Neural progenitor cell (in vitro differentiated cells): Measurements from ENCODE around the gene WDR37. TPM values are rescaled to one million over a fixed set of nuclear protein-coding genes. Genes with fewer than 3 reads are reported as not detected.
A peak's percentile ranks its signal among the peaks of the same experiment; 100 is the strongest.

Source experiments
- DNase-seq: peaks from one replicate; pipeline ENCODE4 v3.0.0-alpha.2; 2016; ENCODE audit warnings: low spot score
- H2AFZ ChIP-seq: fragments of 200-600 bp; sonication (generic); replicated peaks from 2 replicates; pipeline ENCODE4 v1.6.1; 2016; ENCODE audit warnings: antibody characterized with exemption
- H3F3A ChIP-seq: fragments of 200-600 bp; sonication (generic); 2 replicates; pipeline ENCODE4 v1.6.1; 2016; ENCODE audit warnings: antibody characterized with exemption, low read depth
- H3K27ac ChIP-seq: fragments of 200-600 bp; sonication (generic); 2 replicates; pipeline ENCODE4 v1.5.1; 2016; ENCODE audit warnings: mild to moderate bottlenecking
- H3K27me3 ChIP-seq: fragments of 200-600 bp; sonication (generic); 2 replicates; pipeline ENCODE4 v1.6.1; 2016; ENCODE audit warnings: mild to moderate bottlenecking, moderate library complexity
- H3K36me3 ChIP-seq: fragments of 200-600 bp; sonication (generic); 2 replicates; pipeline ENCODE4 v1.5.1; 2016
- H3K4me1 ChIP-seq: fragments of 200-600 bp; sonication (generic); 2 replicates; pipeline ENCODE4 v1.6.1; 2016; ENCODE audit warnings: mixed run types
- H3K4me2 ChIP-seq: fragments of 200-600 bp; sonication (generic); 2 replicates; pipeline ENCODE4 v1.6.1; 2016
- H3K4me3 ChIP-seq: fragments of 200-600 bp; sonication (generic); 2 replicates; pipeline ENCODE4 v1.5.1; 2016
- H3K79me2 ChIP-seq: fragments of 200-600 bp; sonication (generic); 2 replicates; pipeline ENCODE4 v1.6.1; 2016; ENCODE audit warnings: low read depth
- H3K9ac ChIP-seq: fragments of 200-600 bp; sonication (generic); 2 replicates; pipeline ENCODE4 v1.6.1; 2016
- H3K9me3 ChIP-seq: fragments of 200-600 bp; sonication (generic); 2 replicates; pipeline ENCODE4 v1.5.1; 2016; ENCODE audit warnings: low read depth
- H4K20me1 ChIP-seq: fragments of 200-600 bp; sonication (generic); 2 replicates; pipeline ENCODE4 v1.6.1; 2016; ENCODE audit warnings: low read depth
- H3K27ac Mint-ChIP-seq: 3 replicates; pipeline ENCODE4 v1.8.0; 2021; ENCODE audit warnings: mixed read lengths
- H3K27me3 Mint-ChIP-seq: 2 replicates; pipeline ENCODE4 v1.8.0; 2022; ENCODE audit warnings: low read depth, mild to moderate bottlenecking, inconsistent platforms, moderate library complexity, mixed read lengths; ENCODE audit not compliant: insufficient read depth
- H3K36me3 Mint-ChIP-seq: 3 replicates; pipeline ENCODE4 v1.8.0; 2021; ENCODE audit warnings: mixed read lengths
- H3K4me1 Mint-ChIP-seq: 3 replicates; pipeline ENCODE4 v1.8.0; 2021; ENCODE audit warnings: mixed read lengths
- H3K4me3 Mint-ChIP-seq: 3 replicates; pipeline ENCODE4 v1.8.0; 2021; ENCODE audit warnings: mild to moderate bottlenecking, moderate library complexity, mixed read lengths
- H3K9me3 Mint-ChIP-seq: 3 replicates; pipeline ENCODE4 v1.8.0; 2020; ENCODE audit warnings: mixed read lengths
- CTCF ChIP-seq: fragments of 200-600 bp; sonication (generic); IDR thresholded peaks from 2 replicates; pipeline ENCODE4 v1.5.1; 2017; ENCODE audit warnings: antibody characterized with exemption, mild to moderate bottlenecking
- EZH2 ChIP-seq: fragments of 200-600 bp; sonication (generic); IDR thresholded peaks from 2 replicates; pipeline ENCODE4 v1.6.1; 2017; ENCODE audit warnings: antibody characterized with exemption, mild to moderate bottlenecking, moderate library complexity
- EZH2phosphoT487 ChIP-seq: fragments of 200-600 bp; sonication (generic); IDR thresholded peaks from 2 replicates; pipeline ENCODE4 v1.6.1; 2017; ENCODE audit warnings: antibody characterized with exemption
- total RNA-seq: library from RNA; depleted of rRNA; stranded (reverse); fragments of >200 nt; gene quantifications from 2 replicates; pipeline ENCODE4 v1.2.3, GENCODE V29; 2015; ENCODE audit warnings: low replicate concordance

The WDR37 gene
- total RNA-seq, 1 donor from 2014 or later: 14.7 TPM

GRCh38 chr10:1173091-1173490 lies 116.9 kb downstream of the WDR37 start:
- TF ChIP-seq EZH2 (no peak), EZH2phosphoT487 (no peak), CTCF (no peak)
- H3K36me3 ChIP-seq: no peaks in the 10 kb centered on the region
- no peaks in the 10 kb centered on the region for H3K4me1 ChIP-seq
- peak overlapping the region; percentile 33 for H3K4me3 Mint-ChIP-seq
- H3K79me2 ChIP-seq: no peaks in the 10 kb centered on the region
- no peaks in the 10 kb centered on the region for H4K20me1 ChIP-seq
- no peak overlapping the region for H3K4me3 ChIP-seq
- DNase-seq: no peak
- peaks cover 14% of the 10 kb centered on the region for H3K27me3 Mint-ChIP-seq
- H3K9me3 Mint-ChIP-seq: no peaks in the 10 kb centered on the region
- H3K9ac ChIP-seq: no peak overlapping the region
- no peaks in the 10 kb centered on the region for H3F3A ChIP-seq
- H3K4me1 Mint-ChIP-seq: peaks cover 15% of the 10 kb centered on the region
- H3K27ac Mint-ChIP-seq: no peak overlapping the region
- H3K4me2 ChIP-seq: no peak overlapping the region
- no peaks in the 10 kb centered on the region for H3K27me3 ChIP-seq
- H2AFZ ChIP-seq: no peak overlapping the region
- no peak overlapping the region for H3K27ac ChIP-seq
- H3K9me3 ChIP-seq: no peaks in the 10 kb centered on the region
- no peaks in the 10 kb centered on the region for H3K36me3 Mint-ChIP-seq

GRCh38 chr10:1174022-1174421 lies 117.8 kb downstream of the WDR37 start:
- H3K27me3 Mint-ChIP-seq: peaks cover 12% of the 10 kb centered on the region

DNA sequence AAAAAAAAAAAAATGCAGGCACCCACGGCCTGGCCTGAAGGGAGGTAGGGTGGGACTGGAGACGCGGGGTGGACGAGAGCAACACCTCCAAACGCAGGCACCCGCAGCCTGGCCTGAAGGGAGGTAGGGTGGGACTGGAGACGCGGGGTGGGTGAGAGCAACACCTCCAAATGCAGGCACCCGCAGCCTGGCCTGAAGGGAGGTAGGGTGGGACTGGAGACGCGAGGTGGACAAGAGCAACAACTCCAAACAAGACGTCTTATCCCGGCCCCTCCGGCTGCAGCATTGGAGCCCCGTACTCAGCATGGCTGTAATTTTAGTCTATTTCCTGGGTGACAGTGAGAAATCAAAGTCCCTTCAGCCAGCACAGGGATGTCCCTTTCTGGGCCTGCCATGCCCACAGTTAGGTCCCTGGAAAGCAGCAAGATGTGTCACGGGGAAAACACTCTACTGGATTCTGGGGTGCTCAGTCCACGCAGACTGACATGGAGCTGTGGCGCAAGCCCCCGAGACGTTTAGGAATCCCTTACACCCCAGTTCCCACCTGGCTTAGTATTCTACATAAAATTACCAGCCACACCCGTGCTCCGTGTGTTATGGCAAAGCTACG lies 119.9 kb downstream of the WDR37 start:
- peaks cover 12% of the 10 kb centered on the region for H3K27me3 Mint-ChIP-seq
- Histone ChIP-seq H3K4me1 (no peaks in the 10 kb centered on the region), H3F3A (no peaks in the 10 kb centered on the region), H3K4me2 (no peak overlapping the region), H3K79me2 (no peaks in the 10 kb centered on the region), H3K36me3 (no peaks in the 10 kb centered on the region), H3K4me3 (no peak overlapping the region), H3K27ac (no peak overlapping the region), H2AFZ (no peak overlapping the region), H3K27me3 (no peaks in the 10 kb centered on the region), H4K20me1 (no peaks in the 10 kb centered on the region), H3K9ac (no peak overlapping the region), H3K9me3 (no peaks in the 10 kb centered on the region)
- no peak for DNase-seq
- H3K4me3 Mint-ChIP-seq: no peak overlapping the region
- no peak overlapping the region for H3K27ac Mint-ChIP-seq
- H3K36me3 Mint-ChIP-seq: no peaks in the 10 kb centered on the region
- no peak for TF ChIP-seq CTCF
- peaks cover 25% of the 10 kb centered on the region for H3K4me1 Mint-ChIP-seq
- H3K9me3 Mint-ChIP-seq: no peaks in the 10 kb centered on the region

More at GRCh38 chr10:1174022-1174421, 117.8 kb downstream of the WDR37 start:
- H3K4me3 Mint-ChIP-seq: no peak overlapping the region
- Histone ChIP-seq H3K36me3 (no peaks in the 10 kb centered on the region), H3K9me3 (no peaks in the 10 kb centered on the region), H3K9ac (no peak overlapping the region), H2AFZ (no peak overlapping the region), H3K4me2 (no peak overlapping the region), H3K4me1 (no peaks in the 10 kb centered on the region), H3K27ac (no peak overlapping the region), H3K4me3 (no peak overlapping the region), H4K20me1 (no peaks in the 10 kb centered on the region), H3F3A (no peaks in the 10 kb centered on the region), H3K27me3 (no peaks in the 10 kb centered on the region), H3K79me2 (no peaks in the 10 kb centered on the region)
- no peak for DNase-seq
- no peaks in the 10 kb centered on the region for H3K36me3 Mint-ChIP-seq
- H3K4me1 Mint-ChIP-seq: peaks cover 16% of the 10 kb centered on the region
- peak overlapping the region; percentile 42 for H3K27ac Mint-ChIP-seq
- TF ChIP-seq EZH2 (no peak), EZH2phosphoT487 (no peak), CTCF (no peak)
- no peaks in the 10 kb centered on the region for H3K9me3 Mint-ChIP-seq
